Renal cortex interstitium (tissue), 11 donors: ENCODE measurements around the gene NHEJ1. TPM values are rescaled to one million over a fixed set of nuclear protein-coding genes. Genes with fewer than 3 reads are reported as not detected.

Experiments used
- DNase-seq, 11 donors: peaks; one replicate each; pipeline ENCODE4 v3.0.0-alpha.2; 2013; ENCODE audit warnings: low read depth in 9 of 11, low spot score in 4 of 11; ENCODE audit errors: extremely low read depth in 1 of 11
- polyA plus RNA-seq, 3 donors: library from polyadenylated mRNA; unstranded; fragments of 120-200 nt; gene quantifications; one replicate each; pipeline ENCODE4 v1.2.1, GENCODE V29; 2013; ENCODE audit not compliant: insufficient read length in 3 of 3

Gene NHEJ1
- polyA plus RNA-seq, 3 donors = 16.7 to 21.4 (median 17.0) TPM

DNA sequence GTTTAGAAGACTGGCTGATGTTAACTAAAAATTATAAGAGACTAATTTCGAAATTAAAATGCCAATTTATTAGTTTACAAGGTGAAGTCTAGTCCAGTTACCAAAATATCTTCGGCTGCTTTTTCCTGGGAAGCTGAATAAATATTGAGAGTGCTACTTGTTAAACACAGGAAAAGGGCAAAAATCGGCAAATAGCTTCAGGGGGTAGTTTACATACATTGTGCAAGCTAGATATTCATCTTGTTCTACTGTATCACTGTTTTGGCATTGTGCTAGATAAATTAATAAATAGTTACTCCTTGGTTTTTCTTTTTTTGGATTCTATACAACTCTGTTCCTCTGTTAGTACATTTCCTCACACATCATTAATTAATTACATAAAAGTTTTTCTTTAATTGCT is 29.3 kb downstream of the NHEJ1 start:
- no peak for DNase-seq

DNA sequence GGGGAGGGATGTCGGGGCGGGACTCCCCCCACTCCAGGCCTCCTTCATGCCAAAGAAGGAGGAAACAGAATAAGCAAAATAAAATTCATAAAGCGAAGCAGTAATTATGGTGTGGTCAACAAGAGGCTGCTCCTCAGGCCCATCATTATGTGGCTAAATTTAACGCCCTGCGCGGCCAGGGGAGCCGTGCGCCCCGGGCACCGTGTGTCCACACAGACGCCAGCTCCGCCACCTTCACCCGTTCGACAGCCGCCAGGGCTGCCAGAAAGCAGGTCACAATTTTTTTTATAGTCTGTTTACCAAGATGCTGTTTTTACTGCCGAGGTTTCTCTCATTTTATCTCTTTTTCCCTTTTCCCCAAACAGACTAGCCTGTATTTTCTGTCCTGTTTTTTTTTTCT is 31.0 kb downstream of the NHEJ1 start:
- no peak for DNase-seq

DNA sequence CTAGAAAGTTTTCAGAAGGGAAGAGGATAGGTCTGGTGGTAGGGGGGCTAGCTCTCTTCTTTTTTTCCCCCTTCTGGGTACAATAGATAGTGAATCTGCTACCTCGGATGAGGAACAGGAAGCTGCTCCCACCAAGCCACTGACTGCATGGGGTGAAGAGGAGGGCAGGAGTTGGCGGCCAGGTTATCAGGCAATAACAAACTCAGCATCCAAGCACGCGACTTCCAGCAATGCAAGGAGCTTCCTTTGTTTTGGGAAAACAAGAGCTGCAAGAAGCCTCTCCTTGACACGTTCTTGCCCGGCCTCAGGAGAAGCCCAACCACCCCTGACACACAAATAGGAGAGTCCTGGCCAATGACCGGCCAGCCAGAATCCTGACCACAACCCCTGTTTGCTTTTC is 32.2 kb downstream of the NHEJ1 start:
- DNase-seq = no peak

DNA sequence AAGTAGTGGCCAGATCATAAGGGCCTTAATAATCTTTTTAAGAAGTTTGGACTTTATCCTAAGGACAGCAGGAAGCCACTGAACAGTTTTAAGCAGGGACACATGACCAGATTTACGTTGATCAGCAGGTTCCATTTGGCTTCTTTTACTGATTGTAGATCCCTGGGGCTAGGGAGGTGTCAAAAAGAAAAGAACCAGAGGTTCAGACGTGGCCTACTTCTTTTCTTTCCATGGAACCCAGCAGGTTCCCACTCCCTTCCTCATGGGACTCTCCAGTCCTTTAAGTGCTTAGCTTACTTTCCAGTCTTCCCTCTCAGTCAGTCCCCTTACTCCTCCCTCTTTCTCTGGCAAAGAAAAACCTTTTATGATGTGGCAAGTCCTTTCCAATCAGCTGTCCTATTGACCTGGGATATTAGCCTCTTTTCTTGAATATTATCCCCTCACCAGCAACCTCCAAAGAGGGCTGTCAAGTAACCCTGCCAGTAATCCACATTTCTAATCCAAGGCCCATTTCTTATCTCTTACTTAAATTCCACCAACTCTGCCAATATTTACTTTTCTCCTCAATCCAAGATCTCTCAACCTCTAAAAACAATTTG is 33.5 kb downstream of the NHEJ1 start:
- DNase-seq = no peak

DNA sequence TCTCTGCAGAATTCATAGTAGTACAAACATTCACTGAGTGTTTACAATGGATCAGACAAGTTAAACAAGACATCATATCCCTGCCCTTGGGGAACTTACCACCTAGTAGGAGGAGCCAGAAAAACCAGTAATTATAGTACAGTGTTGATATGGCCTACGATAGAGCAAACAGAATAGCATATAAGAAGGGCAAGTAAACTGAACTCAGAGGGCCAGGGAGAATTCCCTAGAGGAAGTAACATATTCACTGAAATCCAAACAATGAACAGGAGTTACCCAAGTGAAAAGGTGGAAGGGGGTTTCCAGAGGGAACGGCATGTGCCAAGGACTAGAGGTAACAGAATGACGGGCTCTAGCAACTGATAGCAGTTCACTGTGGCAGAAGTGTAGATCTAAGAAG is 34.1 kb downstream of the NHEJ1 start:
- no peak for DNase-seq

DNA sequence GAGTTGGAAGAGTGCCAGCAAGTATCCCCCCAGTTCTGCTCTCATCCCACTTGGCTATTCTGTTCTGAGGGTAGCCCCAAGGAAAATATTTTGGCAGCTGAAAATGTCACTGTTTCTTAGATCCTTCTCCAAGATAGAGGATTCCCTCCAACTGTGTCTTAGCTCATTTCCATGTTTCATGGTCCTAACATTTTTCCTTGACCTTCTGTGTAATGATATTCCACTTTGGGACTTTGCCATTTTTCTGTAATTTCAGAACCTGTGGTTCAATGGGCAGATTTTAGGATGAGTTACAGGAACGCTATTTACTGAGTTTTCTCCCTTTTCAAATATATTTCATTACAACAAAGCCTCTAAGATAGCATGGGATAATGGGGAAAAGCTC is 34.7 kb downstream of the NHEJ1 start:
- DNase-seq = no peak

DNA sequence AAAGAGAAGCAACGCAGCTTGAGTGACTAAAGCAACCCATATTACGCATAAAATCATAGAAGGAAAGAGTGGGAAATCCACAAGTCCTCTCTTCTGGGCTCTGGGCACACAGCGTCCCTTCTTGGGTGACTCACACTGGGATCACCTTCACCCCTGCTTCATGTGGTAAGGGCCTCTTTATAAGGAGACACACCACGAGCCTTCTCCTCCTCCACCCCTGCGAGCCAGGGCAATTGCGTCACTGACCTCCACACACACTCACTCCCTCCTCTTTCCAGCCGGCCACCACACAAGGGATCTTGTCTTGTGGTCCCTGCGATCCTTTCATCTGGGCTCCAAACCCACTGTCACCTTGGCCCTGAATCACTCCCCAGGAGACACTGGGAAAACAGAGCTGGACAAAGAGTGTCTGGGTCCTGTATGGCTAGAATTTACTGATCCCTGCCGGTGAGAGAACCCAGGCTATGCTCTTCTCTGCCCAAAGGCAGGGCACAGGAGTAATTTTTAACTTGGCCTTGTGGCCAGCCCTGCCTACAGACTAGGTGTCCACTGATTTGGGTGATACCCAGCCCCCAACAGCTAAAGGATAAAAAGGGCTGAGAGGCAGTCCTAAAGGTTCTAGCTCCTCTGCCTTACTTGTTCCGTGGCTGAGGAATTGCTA is 35.3 kb downstream of the NHEJ1 start:
- no peak for DNase-seq

DNA sequence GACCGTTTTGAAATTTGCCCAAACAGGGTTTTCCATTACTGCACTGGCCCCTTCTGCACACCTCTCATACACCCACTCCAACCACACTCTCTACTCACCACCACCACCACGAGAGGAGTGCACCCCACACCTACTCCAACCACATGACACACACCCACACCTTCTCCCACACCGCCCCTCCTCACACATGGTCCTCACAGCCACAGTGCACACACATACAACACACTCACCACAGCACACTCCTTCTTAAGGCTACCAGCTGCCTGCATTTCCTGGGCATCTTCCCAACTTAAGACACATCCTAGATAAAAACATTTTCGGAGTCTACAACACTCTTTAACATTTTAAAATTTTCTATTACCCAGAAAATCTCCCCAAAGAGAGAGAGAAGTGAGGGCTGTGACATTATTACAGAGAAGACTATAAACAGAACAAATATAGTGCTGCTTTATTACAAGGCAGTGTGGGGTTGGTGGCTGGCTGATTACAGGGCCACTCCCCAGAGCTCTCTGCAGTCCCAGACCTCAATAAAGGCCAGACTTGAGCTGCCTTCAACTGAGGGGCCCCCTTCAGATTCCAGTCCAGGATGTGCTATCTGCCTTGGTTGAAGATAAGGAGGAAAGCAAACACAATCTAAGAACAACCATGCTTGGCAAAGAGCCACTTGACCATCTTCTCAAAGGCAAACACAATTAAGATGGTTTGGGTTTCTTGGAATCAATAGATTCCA is 36.1 kb downstream of the NHEJ1 start:
- DNase-seq = no peak

DNA sequence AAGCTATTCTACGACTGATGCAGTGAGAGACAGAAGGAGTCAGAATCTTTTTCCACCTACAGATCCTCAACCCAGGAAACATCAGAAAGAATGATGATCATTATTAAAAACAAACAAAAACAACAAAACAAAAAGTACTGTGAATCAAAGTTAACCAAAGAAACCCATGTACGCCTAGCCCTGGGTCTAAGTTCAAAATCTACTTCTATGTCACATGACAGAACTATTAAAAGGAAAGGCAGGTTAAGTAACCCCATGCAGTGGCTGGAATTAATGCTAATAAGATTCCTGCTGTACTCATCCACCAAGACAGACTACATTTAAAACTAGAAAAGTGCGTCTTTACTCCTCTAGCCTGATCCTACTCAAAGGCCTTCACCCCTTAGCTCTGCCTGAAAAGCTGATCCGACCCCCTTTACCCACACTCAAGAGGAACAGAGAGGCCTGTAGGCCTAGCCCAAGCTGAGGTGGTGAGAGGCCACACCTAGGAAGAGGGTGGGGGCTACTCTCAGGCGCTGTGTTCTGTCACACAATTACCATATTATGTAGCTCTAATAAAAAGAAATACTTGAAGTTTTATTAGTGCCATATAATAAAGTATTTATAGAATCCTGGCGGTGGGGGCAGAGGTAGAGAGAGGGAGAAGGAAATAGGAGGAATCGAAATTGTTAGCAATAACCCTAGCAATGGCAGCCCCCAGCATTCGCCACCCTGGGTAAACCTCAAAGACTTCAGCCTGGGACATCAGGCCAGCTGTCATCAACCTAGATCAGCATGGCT is 37.1 kb downstream of the NHEJ1 start:
- DNase-seq = no peak

DNA sequence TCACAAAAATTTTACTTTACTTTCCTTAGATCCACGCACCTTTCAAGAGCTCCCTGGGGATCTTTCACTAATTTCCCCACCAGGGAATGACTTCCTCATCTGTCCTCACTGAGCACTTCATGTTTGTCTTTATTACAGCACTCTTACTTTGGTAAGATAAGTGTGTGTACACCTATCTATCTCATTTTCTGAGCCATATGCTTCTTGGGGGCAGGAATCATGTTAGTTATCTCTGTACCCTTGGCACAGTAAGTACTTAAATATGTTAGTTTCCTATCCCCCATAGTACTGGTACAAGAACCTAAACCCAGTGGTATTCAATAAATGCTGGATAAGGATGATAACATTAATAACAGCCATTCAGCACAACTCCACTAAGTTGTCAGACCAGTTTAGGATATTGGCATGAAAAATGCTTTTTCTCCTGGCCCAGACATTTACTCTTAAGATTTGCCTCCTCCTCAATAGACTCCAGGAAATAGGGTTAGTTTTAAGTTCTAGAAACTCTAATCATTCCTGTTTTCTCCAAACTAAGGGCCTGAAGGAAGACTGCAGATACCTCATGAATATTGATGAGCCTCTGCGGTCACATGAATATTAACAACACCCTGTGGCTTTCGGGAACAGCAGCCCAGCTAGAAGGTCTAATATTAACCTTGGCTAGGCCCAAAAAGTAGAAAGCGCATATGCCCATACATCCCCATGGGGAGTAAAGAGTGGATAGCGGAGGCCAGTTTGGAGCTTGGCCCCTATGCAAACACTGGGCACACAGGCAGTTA is 38.2 kb downstream of the NHEJ1 start:
- DNase-seq = no peak

DNA sequence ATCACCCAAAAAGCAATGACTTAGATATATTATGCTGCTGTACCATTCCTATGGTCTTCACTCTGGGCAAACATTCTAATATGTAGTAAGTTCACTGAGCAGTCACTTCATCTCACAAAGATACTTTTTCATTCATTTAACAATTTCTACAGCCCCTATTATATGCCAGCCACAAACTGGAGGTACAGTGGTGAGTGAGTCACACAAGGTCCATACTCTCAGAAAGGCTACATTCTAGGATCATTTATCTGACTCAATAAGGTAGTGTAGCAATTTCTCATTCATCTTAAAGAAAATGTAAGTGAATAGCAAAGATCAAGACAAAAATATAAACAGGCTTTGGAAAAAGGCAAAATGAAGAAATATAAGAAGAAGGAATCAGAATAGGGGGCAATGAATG is 40.5 kb downstream of the NHEJ1 start:
- no peak for DNase-seq

DNA sequence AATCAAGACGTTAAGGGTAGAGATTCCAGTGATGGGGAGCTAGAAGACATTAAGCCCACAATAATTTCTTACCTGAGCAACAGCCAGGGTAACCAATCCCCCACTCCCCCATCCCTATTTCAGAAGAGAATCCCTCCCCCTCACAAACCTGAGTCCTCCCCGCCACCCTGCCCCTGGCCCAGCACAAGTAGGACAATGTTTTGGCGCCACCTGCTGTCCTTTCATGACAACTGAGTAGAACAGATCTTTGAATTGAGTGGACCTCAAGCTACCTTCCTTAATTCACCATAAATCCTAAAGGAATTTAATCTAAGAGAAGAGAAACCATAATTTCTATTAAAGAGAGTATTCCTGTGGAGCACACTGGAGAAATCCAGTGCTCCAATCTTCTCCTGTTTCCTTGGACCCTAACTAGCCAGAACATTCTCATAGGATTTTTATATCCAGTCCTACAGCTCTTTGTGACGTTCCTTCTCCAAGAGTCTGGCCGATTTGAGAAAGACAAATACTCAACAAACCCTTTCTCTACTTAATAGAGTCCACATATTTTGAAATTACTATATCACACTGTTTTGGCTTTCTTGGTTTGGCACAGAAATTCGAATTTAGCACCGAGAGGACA is 41.1 kb downstream of the NHEJ1 start:
- peak in 9 of 11 donors; percentile 20 to 48 (median 37) for DNase-seq

DNA sequence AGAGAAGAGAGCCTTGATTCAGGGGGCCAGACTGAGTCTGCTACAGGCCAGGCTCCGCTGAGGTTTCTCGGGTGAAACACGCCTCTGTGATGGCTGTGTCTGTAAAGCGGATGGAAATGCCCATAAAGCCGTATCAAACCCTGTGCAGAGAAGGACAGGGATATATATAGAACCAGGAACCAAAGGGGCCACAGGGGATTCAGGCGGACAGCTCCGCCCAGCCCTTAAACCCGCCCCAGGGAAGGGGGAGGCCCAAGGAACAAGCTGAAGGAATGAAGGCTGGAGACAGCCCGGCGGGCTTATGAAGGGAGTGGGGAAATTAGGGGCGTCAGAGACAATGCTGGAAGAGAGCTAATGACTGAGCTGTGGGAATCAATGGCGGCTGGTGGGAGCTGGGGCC is 42.1 kb downstream of the NHEJ1 start:
- DNase-seq = peak in 3 of 11 donors; percentile 14 to 24 (median 17)

DNA sequence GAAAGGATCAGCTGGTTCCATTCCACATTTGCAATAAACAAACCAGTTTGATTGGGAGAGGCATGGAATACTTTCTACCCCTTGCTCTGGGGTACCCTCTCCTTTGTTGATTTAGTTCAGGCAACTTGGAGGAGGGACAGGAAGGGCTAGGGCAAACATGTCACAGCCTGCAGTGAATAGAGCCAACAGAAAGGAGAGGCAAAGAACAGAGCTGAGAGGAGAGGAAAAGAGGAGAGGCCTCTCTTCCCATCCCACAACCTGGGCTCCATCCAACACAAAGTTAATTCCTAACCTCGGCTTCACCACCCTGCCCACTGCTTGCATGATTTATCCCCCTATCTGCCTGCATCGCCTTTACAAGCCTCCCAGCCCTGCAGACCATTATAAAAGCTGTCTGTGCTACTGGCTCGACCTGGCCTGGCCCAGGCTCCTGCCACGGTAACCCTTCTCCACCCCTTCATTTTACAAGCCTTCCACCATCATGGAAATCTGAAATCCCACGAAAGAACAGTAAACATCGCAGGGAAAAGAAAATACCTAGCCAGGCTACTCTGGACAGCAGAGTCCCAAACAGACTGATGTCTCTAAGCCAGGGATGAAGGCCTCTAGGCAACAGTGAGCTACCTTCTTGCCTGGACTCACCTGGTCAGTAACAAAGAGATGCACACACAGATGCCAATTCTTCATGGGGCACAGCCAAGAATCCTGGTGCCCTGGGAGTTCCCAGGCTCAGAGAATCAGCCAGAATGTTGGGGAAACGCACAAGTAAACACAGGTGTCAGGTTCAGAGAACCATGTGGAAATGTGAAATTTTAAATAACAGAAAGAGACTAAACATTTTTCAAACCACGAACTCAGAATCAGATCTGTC is 43.6 kb downstream of the NHEJ1 start:
- no peak for DNase-seq

DNA sequence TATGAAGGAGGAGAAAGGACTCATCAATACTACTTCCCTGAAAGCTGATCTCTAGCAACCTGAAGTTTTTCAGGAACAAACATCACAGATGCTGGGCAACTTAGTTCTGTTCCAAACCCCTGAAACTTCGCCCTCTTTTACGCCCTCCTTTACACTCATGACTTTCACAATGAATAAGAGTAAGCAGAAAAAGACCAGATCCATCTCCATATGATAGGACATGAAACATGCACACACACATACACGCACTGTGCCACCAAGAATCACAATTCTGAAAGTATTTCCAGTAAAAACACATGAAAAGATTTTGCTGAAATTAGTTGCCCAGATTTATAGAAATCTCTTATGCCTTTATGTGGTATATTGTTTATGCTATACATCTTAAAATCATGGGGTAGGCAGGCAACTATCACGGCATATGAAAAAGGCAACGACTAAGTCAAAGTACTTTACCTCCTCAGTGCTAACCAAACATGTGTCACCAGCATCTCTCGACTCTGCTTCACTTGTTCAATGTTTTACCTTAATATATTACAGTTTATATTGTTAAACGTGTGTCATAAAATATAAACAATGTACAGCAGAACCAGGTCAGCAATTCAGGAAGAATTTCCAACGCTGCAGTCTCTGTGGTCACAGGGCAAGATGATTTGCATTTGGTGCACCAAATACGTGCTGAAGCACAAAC is 47.8 kb downstream of the NHEJ1 start:
- no peak for DNase-seq

DNA sequence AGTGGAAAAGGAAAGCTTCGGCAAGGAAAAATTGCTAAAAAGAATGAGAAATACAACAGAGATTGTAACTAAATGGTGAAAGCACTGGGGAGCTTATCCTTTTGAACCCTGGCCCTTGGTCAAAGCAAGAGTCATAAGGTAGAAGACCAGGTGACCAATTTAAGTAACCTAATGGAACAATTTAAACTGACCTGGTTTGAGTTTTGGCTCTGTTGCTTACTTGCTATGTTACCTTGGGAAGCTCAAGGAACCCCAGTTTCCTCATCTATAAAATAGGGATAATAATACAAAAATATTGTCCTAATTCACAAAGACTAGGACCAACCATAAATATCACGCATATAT is 48.6 kb downstream of the NHEJ1 start:
- no peak for DNase-seq

DNA sequence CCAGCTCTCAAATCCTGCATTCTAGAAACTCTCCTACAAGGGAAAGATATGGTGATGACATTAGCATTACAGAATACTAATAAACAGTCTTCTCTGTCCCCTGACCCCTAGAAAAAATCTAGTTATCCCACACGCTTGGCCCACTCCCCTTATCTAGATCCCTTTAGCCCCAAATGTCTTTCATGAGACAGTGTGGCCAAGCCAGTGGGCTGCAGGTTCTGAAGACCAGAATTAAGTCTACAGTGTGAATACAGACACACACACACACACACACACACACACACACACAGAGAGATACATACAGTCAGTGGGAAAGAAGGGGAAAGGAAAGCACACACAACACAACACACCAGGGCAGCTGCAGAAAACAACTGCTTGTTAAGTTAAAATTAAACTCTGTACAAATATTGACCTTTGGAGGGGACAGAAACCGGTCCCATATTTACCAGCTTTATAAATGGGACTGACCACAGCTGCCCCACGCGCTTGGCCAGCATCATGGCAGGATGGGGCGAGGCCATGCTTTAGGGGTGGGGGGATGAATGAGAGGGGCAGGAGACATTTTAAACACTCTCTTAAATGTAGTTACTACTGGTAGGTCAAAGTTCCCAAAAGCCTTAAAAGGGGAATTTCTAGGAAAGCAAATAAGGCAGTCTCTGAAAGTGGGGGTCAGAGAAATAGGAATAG is 49.1 kb downstream of the NHEJ1 start:
- no peak for DNase-seq
